HG02623 (cell line): Measurements from ENCODE around the gene SEMA4D.

Experiments
- ATAC-seq: cut with Tn5 transposase; IDR thresholded peaks from one replicate; pipeline ENCODE4 v1.9.1; 2021; ENCODE audit warnings: moderate library complexity; ENCODE audit not compliant: unreplicated experiment

Gene SEMA4D

DNA sequence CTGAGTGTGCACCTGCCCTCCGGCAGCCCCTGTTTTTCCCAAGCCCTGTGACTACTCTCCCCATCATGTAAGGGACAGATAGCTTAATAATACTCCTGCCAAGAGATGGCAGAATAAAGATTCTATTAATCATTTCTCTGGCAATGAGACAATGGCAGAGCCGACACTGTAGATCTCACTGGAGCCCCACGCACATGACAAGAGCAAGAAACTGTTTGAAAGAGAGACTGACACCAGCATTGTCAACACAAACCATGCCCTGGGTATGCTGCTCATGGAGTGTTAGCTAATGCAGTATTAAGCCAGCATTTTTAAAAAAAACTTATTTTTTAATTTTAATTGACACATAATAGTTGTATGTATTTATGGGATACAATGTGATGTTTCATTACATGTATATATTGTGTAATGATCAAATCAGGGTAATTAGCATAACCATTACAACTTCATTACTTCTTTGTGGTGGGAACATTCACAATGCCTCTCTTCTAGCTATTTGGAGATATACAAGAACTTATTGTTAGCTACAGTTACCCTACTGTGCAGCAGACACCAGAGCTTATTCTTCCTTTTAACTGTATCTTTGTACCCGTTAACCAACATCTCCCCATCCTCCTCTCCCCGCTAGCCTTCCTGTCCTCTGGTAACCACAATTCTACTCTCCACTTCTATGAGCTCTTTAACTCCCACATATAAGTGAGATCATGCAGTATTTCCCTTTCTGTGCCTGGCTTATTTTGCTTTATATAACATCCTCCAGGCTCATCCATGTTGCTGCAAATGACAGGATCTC, 31.5 kb upstream of the SEMA4D start:
- no peak for ATAC-seq

GRCh38 chr9:89528540-89528939, 30.6 kb upstream of the SEMA4D start:
- no peak for ATAC-seq

DNA sequence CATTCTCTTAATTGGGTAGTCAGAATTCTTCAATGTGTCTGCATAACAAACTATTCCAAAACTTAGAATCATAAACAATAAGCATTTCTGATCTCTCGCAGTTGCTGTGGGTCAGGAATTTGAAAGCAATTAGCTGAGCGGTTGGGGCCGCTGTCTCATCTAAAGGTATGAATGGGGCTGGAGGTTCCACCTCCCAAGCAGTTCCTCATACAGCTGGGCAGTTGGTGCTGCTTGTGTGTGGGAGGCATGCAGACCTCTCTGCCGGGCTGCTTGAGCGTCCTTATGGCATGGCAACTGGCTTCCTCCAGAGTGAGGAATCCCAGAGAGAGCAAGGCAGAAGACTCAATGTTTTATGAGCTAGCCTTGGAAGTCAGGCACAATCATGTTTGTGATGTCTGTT, 30.2 kb upstream of the SEMA4D start:
- no peak for ATAC-seq

GRCh38 chr9:89527084-89527483, 29.2 kb upstream of the SEMA4D start:
- no peak for ATAC-seq

DNA sequence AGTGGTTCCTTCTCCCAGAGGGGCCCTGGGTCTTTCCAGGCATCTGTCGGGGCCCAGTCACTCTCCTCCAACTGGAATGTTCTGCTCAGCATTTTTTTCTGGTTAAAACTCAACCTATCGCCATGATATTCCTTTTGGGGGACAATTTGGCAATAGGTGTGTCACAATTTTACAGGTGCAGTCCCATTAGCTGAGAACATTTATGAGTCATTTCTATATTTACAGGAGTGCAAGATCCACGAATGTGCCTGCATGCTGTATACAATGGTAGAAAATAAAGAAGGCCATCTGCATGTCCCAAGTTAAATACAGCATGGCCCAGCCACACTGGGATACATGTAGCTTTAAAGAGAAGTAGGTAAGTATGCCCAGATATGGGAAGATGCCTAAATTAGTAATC, 28.8 kb upstream of the SEMA4D start:
- no peak for ATAC-seq

DNA sequence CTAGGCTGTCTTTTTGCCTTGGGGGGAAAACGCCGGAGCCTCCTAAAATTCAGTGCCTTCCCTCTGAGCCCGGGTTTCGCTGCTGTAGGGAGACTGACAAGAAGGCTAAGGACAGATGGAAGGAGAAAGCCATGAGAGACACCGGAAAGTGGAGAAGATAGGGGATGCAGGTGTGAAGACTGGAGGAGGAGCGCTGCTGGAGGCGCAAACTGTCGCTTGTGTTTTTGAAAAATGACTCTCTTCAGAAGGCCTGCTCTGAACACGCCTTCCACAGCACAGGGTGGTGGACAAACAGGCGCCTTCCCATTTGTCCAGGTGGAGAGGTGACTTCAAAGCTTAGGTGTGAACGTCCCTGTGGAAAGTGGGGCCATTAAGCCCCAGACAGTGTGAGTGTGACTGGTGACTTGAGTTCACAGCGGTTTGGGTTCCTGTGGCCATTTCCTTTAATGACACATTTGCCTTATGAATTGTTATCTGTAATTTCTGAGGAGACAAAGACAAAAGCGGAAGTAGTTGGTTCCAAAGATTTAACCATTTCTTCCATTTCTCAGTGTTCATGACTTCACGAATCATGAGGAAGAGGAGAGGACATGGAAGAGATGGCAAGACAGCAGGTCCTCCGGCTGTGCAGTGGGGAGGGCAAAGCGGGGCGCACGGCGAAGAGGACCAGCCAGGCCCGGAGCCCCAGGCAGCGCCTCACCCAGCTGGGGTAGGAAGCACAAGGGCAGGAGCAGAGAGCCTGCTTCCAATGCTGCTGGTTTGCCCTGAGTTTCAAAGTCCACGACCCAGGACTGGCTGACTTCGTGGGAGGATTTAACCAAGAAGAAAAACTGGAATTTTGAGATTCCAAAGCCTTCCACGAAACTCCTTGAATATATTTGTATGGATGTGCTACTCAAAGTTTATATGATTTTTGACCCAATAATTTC, 27.8 kb upstream of the SEMA4D start:
- no peak for ATAC-seq

DNA sequence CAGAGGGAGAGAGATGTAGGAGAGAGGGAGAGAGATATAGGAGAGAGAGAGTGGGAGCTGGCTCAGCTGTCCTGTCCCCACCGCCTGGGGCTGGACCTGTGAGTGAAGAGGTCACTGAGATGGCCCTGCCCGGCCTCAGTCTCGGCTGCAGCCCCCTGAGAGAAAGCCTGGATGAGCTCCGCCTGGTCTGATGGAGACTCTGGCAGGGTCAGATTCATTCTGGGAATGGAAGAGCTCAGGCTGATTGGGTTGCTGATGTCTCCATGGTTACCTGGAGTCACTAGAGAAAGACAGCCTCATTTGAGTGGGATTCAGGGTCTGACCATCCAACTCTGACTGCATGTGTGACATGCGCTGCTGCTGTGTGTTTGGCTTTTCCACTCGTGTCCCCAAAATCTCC, 27.1 kb upstream of the SEMA4D start:
- no peak for ATAC-seq

GRCh38 chr9:89523948-89524347, 26.0 kb upstream of the SEMA4D start:
- no peak for ATAC-seq

DNA sequence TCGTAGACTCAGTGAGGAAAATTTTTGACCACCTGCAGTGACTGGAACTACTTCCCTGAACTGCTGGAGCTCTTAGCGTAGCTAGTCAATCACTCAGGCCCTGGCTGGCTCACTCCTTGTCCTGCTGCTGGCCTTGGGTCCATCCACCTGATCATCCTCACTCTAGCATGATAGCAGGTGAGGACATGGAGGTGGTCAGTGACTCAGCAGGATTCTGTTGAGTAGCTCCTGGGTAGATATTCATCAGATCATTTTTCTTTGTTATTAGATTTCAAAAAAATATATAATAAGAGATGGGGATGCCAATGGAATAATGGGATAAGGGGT, 25.0 kb upstream of the SEMA4D start:
- ATAC-seq, result no peak

DNA sequence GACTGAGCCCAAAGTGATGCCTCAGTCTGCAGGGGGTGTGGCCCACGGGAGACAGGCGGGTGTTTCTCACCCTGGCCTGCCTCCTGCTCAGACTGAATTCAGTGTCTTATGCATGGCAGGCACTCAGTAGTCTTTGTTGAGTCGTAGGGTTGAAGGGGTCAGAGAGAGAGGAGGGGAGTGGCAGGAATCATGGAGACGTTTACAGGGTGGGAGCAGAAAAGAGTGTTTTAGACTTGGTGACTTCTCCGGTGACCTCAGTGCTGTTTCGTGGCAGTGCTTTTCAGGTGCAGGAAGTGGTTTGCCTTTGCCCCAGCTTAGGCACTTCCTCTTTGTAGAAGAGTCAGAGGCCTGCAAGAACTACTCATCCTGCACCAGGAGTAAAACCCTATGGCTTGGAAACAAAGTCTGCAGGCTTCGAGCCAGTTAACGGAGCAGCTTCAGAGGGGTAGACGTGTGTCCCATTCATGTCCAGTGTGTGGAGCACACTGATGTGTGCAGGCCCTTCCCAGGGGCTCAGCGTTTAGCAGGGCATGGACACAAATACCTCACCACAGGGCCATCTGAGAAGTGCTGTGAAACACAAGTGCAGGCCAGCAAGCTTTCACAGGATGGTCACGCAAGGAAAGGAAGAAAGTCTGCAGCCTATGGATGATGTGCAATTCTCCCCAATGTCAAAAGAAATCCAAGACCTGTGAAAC, 24.5 kb upstream of the SEMA4D start:
- peak; percentile 90 for ATAC-seq

DNA sequence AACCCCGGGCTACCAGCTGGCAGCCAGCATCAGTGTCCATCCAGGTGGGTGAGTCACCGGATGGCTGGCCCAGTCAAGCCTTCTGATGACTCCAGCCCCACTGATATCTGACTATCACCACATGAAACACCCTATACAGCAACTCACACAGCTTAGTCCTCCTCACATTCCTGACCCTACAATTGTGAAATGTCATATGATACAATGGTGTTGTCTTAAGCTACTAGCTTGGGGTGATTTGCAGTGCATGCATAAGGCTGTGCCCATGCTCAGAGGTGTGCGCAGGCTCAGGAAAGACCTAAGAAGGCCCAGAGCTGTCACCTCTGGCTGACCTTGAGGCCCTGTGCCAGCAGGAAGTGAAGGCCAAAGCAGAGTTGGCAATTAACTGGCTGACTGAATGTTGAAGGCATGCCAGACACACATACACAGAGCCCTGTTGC, 21.5 kb upstream of the SEMA4D start:
- ATAC-seq, result no peak

DNA sequence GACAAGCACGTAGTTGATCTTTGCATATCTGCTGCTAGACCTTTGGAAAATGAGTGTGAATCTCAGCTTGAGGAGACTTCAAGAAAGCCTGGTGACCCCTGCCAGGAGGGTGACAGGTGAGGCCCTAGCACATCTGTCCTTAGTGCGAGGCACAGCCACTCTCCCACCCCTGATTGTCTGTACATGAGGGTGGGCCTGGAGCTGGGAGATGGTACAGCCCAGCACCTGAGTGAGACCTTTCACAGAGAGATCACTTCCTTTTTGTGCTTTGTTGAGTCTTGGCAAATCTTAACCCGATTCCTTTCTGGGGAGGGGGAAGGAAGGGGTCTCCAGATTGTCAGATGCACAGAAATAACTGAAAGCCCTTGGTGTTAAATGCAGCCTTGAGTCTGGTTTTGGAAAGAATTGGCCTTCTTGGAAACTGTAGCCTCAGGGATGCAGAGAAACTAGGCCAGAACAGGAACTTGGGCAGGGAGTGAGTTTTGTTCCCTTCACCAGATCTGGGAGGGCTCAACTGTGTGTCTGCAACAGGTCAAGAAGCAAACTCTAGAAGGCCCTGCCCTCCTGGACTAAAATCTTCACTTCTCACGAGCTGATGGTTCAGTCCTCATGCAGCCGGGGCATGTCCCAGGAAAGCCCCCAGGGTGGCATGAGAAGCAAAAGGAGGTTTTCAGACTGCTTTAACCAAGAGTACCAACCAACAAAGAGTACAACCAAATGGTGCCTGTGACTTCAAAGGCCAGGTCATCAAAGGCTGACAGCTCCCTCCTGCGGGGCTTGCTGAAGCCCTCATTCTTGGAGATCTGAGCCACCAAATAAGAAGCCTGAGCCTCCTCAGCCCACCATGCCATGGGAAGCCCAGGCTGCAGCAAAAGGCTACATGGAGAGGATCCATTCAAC, 20.8 kb upstream of the SEMA4D start:
- no peak for ATAC-seq

DNA sequence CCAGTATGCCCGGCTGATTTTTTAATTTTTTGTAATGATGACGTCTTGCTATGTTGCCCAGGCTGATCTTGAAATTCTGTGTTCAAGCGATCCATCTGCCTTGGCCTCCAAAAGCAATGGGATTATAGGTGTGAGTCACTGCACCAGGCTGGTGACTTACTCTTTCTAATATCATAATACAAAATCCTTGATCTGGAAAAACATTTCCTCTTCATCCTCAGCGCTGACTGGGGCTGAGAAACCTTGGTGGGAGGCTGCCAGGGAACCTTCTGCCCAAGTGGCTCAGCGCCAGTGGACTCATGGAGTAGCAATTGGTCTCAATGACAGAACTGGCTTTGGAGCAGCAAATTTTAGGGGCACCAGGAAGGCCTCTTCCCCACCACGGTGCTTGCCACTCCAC, 17.5 kb upstream of the SEMA4D start:
- no peak for ATAC-seq

- no peak for ATAC-seq
Measured at GRCh38 chr9:89514956-89515355, 17.0 kb upstream of the SEMA4D start.

- ATAC-seq, result no peak
Measured at GRCh38 chr9:89514337-89514736, 16.4 kb upstream of the SEMA4D start.

GRCh38 chr9:89513837-89514236, 15.9 kb upstream of the SEMA4D start:
- ATAC-seq, result no peak

DNA sequence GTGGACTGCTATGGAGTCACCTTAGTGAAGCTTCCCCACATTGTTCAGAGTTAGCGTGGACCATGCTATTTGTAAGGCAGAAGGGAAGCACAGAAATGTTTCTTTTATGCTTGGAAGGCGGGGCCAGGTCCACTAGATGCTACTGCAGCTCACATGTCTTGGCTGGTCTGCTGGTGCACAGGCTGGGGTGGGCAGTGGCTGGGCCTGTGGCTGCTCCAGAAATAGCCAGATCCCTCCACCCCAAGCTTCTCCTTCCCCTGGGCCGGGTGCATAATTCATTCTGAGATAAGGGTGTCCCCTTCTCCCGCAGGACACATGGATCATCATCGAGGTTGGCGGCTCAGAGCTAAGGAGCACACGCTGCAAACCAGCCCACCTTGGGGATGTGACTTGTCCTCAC, 14.5 kb upstream of the SEMA4D start:
- no peak for ATAC-seq

DNA sequence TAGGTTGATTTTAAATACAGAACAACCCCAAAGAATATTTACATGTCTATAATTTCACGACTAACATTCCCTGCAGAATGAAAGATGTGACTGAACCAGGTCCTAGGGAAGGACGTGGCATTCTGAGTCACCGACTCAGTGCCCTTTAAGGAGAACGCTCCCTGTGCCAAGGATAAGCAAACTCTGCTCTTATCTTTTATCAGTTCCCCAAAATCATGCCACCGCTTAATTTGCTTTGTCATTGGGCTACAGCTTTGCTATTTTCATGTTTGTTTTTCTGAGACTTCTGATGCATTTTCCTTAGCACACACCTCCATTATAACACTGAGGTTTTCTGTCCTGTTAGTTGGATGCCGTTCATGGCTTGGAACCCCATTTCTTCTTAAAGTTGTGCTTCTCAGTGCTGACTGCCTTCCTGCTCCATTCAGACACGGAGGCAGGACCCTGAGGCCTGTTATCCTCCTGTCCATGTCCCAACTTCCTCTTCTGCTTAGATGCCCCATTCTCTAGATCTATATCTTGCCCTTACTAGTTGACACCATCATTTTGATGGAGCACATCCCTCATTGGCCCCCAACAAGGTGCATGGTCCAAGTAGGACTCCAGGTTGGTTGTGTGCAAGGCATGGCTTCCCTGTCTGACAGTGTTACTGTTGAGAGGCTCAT, 11.2 kb upstream of the SEMA4D start:
- ATAC-seq, result no peak

DNA sequence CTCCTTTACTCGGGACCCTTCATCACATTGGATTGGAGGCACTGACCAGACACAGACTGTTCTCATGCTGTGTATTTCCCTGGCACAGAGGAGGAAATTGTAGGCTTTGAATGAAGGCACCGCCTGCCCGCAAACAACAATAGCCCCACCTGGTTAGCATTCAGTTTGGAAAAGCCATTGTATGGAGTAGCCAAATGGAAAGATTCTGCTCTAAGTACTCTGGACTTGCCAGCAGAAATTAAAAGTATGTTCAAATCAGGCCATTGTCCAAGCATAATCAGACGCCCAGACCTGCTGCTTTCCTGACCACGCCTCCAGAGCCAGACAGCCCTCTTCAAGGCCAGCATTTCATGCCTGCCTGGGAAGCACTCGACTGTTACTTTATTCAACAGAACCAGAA, 8.0 kb upstream of the SEMA4D start:
- ATAC-seq, result no peak

- ATAC-seq, result no peak
Measured at GRCh38 chr9:89505048-89505447, 7.1 kb upstream of the SEMA4D start.
